Esophagus squamous epithelium (tissue), 5 donors: ENCODE data around the gene PDS5A. TPM values are rescaled to one million over a fixed set of nuclear protein-coding genes. Genes with fewer than 3 reads are reported as not detected.
"Not testable (repeated sequence)": the region's sequence is repeated elsewhere in the genome, so short reads cannot be mapped to it uniquely, and the experiment has no call there.

Source experiments
- DNase-seq: peaks from one replicate; lab custom pipeline; 2025; lab: John Stamatoyannopoulos, UW
- H3K27ac ChIP-seq, 4 donors: fragments of 200-600 bp; sonication (generic); one replicate each; pipeline ENCODE4 v1.5.1; 2016 to 2019; ENCODE audit warnings: mild to moderate bottlenecking in 1 of 4
- H3K27me3 ChIP-seq, 4 donors: fragments of 200-600 bp; sonication (generic); 1 replicate in 3 of 4; 2 replicates in 1 of 4; pipeline versions ENCODE4 v1.5.1 to v1.6.0; 2017 to 2021; ENCODE audit warnings: antibody characterized with exemption in 1 of 4
- H3K36me3 ChIP-seq, 3 donors: fragments of 200-600 bp; sonication (generic); one replicate each; pipeline ENCODE4 v1.5.1; 2016 to 2019
- H3K4me1 ChIP-seq, 3 donors: fragments of 200-600 bp; sonication (generic); one replicate each; pipeline ENCODE4 v1.5.1; 2017 to 2019
- H3K4me3 ChIP-seq, 4 donors: fragments of 200-600 bp; sonication (generic); 1 replicate in 3 of 4; 2 replicates in 1 of 4; pipeline ENCODE4 v1.5.1; 2016 to 2019; ENCODE audit warnings: mild to moderate bottlenecking in 2 of 4, moderate library complexity in 1 of 4
- H3K9me3 ChIP-seq, 3 donors: fragments of 200-600 bp; sonication (generic); one replicate each; pipeline ENCODE4 v1.5.1; 2016 to 2019
- CTCF ChIP-seq, 6 experiments: fragments of 450-650 bp in 4 of 6; fragments of 200-600 bp in 2 of 6; sonication (generic) in 2 of 6; IDR thresholded peaks; one replicate each; pipeline ENCODE4 v1.5.1; 2016 to 2019; ENCODE audit warnings: antibody characterized with exemption in 6 of 6, mild to moderate bottlenecking in 4 of 6, moderate library complexity in 4 of 6
- POLR2A ChIP-seq, 4 donors: fragments of 450-650 bp; IDR thresholded peaks; one replicate each; pipeline ENCODE4 v1.6.1; 2017; ENCODE audit warnings: antibody characterized with exemption in 4 of 4, mild to moderate bottlenecking in 4 of 4, moderate library complexity in 3 of 4
- WGBS, 2 donors: methylation state at CpG; one replicate each; pipeline ENCODE4 v1.1.5; 2018; 5-methylcytosine and 5-hydroxymethylcytosine counted together
- intact Hi-C: fragments of 100-400 bp; cut with DNase I; formaldehyde crosslinking; loops from one replicate; pipeline ENCODE4 v1.15.0; 2022
- total RNA-seq, 4 donors: library from RNA; depleted of rRNA; stranded (reverse); fragments of >200 nt; gene quantifications; one replicate each; pipeline ENCODE4 v1.1.0, GENCODE V29; 2016
- donor health status: DM: yes; HTN: yes; CAD: no.

PDS5A gene
- total RNA-seq, 4 donors from 2014 or later, result 49.1 to 70.2 (median 59.6) TPM

GRCh38 chr4:39841894-39842293 is 135.8 kb downstream of the PDS5A start:
- TF ChIP-seq POLR2A (IDR thresholded peaks at IDR 0.05) (no peak), CTCF (IDR thresholded peaks at IDR 0.05) (no peak)
- Histone ChIP-seq H3K36me3 (peaks cover 35 to 98% (median 37%) of the 10 kb centered on the region in 3 donors), H3K4me3 (no peak overlapping the region), H3K9me3 (no peaks in the 10 kb centered on the region), H3K27me3 (no peaks in the 10 kb centered on the region), H3K27ac (no peak overlapping the region), H3K4me1 (no peaks in the 10 kb centered on the region)
- 93 to 94% methylated on average over 3 of the region's 3 CpGs for WGBS, 2 donors
- DNase-seq, result no peak
- intact Hi-C loops, result no loop called here

GRCh38 chr4:39840516-39840915 is 137.2 kb downstream of the PDS5A start:
- H3K4me1 ChIP-seq, H3K4me3 ChIP-seq, H3K27me3 ChIP-seq, intact Hi-C loops, DNase-seq, H3K9me3 ChIP-seq, H3K27ac ChIP-seq: not testable (repeated sequence)
- H3K36me3 ChIP-seq, result peaks cover 36 to 100% (median 41%) of the 10 kb centered on the region in 3 donors
- 95 to 97% methylated on average over 13 to 14 of the region's 14 CpGs for WGBS, 2 donors

- 93 to 94% methylated on average over 9 of the region's 9 CpGs for WGBS, 2 donors
- Histone ChIP-seq H3K4me3 (no peak overlapping the region), H3K27ac (no peak overlapping the region), H3K27me3 (no peaks in the 10 kb centered on the region), H3K9me3 (no peaks in the 10 kb centered on the region), H3K4me1 (no peaks in the 10 kb centered on the region), H3K36me3 (peaks cover 36 to 100% (median 45%) of the 10 kb centered on the region in 3 donors)
- intact Hi-C loops, result no loop called here
- TF ChIP-seq CTCF (IDR thresholded peaks at IDR 0.05), result no peak
- TF ChIP-seq POLR2A (IDR thresholded peaks at IDR 0.05), result no peak
- no peak for DNase-seq
These were observed 137.7 kb downstream of the PDS5A start for GRCh38 chr4:39840027-39840426.

GRCh38 chr4:39838431-39838830 is 139.3 kb downstream of the PDS5A start:
- WGBS, 2 donors, result 94 to 95% methylated on average over 10 to 11 of the region's 11 CpGs
- H3K27ac ChIP-seq, intact Hi-C loops, H3K4me3 ChIP-seq, DNase-seq, H3K27me3 ChIP-seq, H3K9me3 ChIP-seq, H3K4me1 ChIP-seq: not testable (repeated sequence)
- peaks cover 36 to 100% (median 46%) of the 10 kb centered on the region in 3 donors for H3K36me3 ChIP-seq

GRCh38 chr4:39834269-39834668 is 143.4 kb downstream of the PDS5A start:
- 88 to 100% methylated on average over 1 of the region's 1 CpG for WGBS, 2 donors
- Histone ChIP-seq H3K4me3 (no peak overlapping the region), H3K9me3 (no peaks in the 10 kb centered on the region), H3K36me3 (peaks cover 18 to 100% (median 30%) of the 10 kb centered on the region in 3 donors), H3K27ac (no peak overlapping the region), H3K4me1 (no peaks in the 10 kb centered on the region), H3K27me3 (no peaks in the 10 kb centered on the region)
- TF ChIP-seq CTCF (IDR thresholded peaks at IDR 0.05), result no peak
- intact Hi-C loops, result no loop called here
- DNase-seq, result no peak

GRCh38 chr4:39825741-39826231 is 151.9 kb downstream of the PDS5A start:
- intact Hi-C loops, result no loop called here
- Histone ChIP-seq H3K27me3 (no peaks in the 10 kb centered on the region), H3K9me3 (no peaks in the 10 kb centered on the region), H3K4me3 (no peak overlapping the region), H3K4me1 (peaks cover 0 to 11% (median 0%) of the 10 kb centered on the region in 3 donors), H3K36me3 (peaks cover 0 to 88% (median 3%) of the 10 kb centered on the region in 3 donors), H3K27ac (no peak overlapping the region)
- 23 to 35% methylated on average over 7 of the region's 7 CpGs for WGBS, 2 donors
- no peak for TF ChIP-seq POLR2A (IDR thresholded peaks at IDR 0.05)
- no peak for DNase-seq

- no peak for DNase-seq
- H3K9me3 ChIP-seq, result no peaks in the 10 kb centered on the region
- intact Hi-C loops, result no loop called here
- H3K27me3 ChIP-seq, result no peaks in the 10 kb centered on the region
- peaks cover 0 to 11% (median 0%) of the 10 kb centered on the region in 3 donors for H3K4me1 ChIP-seq
- 73 to 82% methylated on average over 3 of the region's 3 CpGs for WGBS, 2 donors
- H3K27ac ChIP-seq, result no peak overlapping the region
- no peak overlapping the region for H3K4me3 ChIP-seq
- TF ChIP-seq POLR2A (IDR thresholded peaks at IDR 0.05) (no peak), CTCF (IDR thresholded peaks at IDR 0.05) (no peak)
- H3K36me3 ChIP-seq, result peaks cover 0 to 81% (median 3%) of the 10 kb centered on the region in 3 donors
These were observed 152.6 kb downstream of the PDS5A start for GRCh38 chr4:39825090-39825489.
